PC-9 (cell line): ENCODE results near the gene NDUFB5. TPM values are rescaled to one million over a fixed set of nuclear protein-coding genes. Genes with fewer than 3 reads are reported as not detected.
"Not testable (repeated sequence)": the region's sequence is repeated elsewhere in the genome, so short reads cannot be mapped to it uniquely, and the experiment has no call there.

Source experiments
- BruUV-seq: library from RNA; stranded (reverse); fragments of 400-500 nt; replicated peaks from 2 replicates; lab custom pipeline; 2021; lab: Mats Ljungman, UMichigan
- CTCF ChIA-PET: fragments of 300-600 bp; sonication (Branson Sonifier 250); formaldehyde crosslinking; loops from one replicate; lab custom pipeline; 2022; ENCODE audit warnings: antibody characterized with exemption; lab: Charles Lee
- POLR2A ChIA-PET: fragments of 300-600 bp; sonication (Branson Sonifier 250); formaldehyde crosslinking; loops from one replicate; lab custom pipeline; 2022; ENCODE audit warnings: antibody characterized with exemption; ENCODE audit not compliant: unreplicated experiment; lab: Charles Lee
- DNase-seq, 2 experiments: peaks; one replicate each; pipeline versions ENCODE4 v3.0.0 to v3.0.0-alpha.2; 2015 to 2022; ENCODE audit warnings: mixed read lengths in 1 of 2
- H2AFZ ChIP-seq: fragments of 200-600 bp; sonication (generic); 2 replicates; pipeline ENCODE4 v1.8.1; 2017; ENCODE audit warnings: antibody characterized with exemption
- H3F3A ChIP-seq: fragments of 200-600 bp; sonication (generic); 2 replicates; pipeline ENCODE4 v1.8.1; 2017; ENCODE audit warnings: antibody characterized with exemption, mild to moderate bottlenecking, low read depth; ENCODE audit not compliant: insufficient read depth
- H3K27ac ChIP-seq: fragments of 200-600 bp; sonication (generic); 2 replicates; pipeline ENCODE4 v1.6.1; 2016; ENCODE audit warnings: mixed run types
- H3K27me3 ChIP-seq: fragments of 200-600 bp; sonication (generic); 2 replicates; pipeline ENCODE4 v1.6.1; 2016; ENCODE audit warnings: low read depth, mixed run types; ENCODE audit not compliant: insufficient read depth
- H3K36me3 ChIP-seq: fragments of 200-600 bp; sonication (generic); 2 replicates; pipeline ENCODE4 v1.6.1; 2016; ENCODE audit warnings: low read depth, mixed run types
- H3K4me1 ChIP-seq: fragments of 200-600 bp; sonication (generic); replicated peaks from 2 replicates; pipeline ENCODE4 v1.6.1; 2016; ENCODE audit warnings: mixed run types; ENCODE audit not compliant: insufficient read depth
- H3K4me2 ChIP-seq: fragments of 200-600 bp; sonication (generic); 2 replicates; pipeline ENCODE4 v1.6.1; 2017; ENCODE audit warnings: mixed run types
- H3K4me3 ChIP-seq: fragments of 200-600 bp; sonication (generic); 2 replicates; pipeline ENCODE4 v1.6.1; 2016; ENCODE audit warnings: mixed run types
- H3K79me2 ChIP-seq: fragments of 200-600 bp; sonication (generic); 2 replicates; pipeline ENCODE4 v1.6.1; 2017; ENCODE audit warnings: low read depth, mixed run types
- H3K9me2 ChIP-seq: fragments of 200-600 bp; sonication (generic); 2 replicates; pipeline ENCODE4 v1.8.1; 2017; ENCODE audit warnings: mild to moderate bottlenecking; ENCODE audit not compliant: insufficient read depth
- H3K9me3 ChIP-seq: fragments of 200-600 bp; sonication (generic); 2 replicates; pipeline ENCODE4 v1.8.1; 2016; ENCODE audit warnings: low read depth; ENCODE audit not compliant: insufficient read depth
- H4K20me1 ChIP-seq: fragments of 200-600 bp; sonication (generic); 2 replicates; pipeline ENCODE4 v1.8.1; 2017; ENCODE audit not compliant: insufficient read depth
- EZH2 ChIP-seq: fragments of 200-600 bp; sonication (generic); IDR thresholded peaks from 2 replicates; pipeline ENCODE4 v1.8.0; 2017; ENCODE audit warnings: antibody characterized with exemption, low read depth
- intact Hi-C: fragments of 100-400 bp; cut with micrococcal nuclease; formaldehyde crosslinking; loops from one replicate; pipeline ENCODE4 v1.10.0; 2022; ENCODE audit not compliant: unreplicated experiment
- total RNA-seq: library from RNA; stranded (reverse); gene quantifications from 2 replicates; pipeline ENCODE4 v1.2.3, GENCODE V29; 2021
- TF ChIP-seq, protein P1 (sequence below): fragments of 200-600 bp; sonication (generic); conservative IDR thresholded peaks from 2 replicates; pipeline ENCODE4 v1.6.1; 2017; ENCODE audit warnings: mixed run types, antibody characterized with exemption, mild to moderate bottlenecking, moderate library complexity

NDUFB5 gene
- total RNA-seq, 1 experiment from 2014 or later, result 121 TPM

DNA sequence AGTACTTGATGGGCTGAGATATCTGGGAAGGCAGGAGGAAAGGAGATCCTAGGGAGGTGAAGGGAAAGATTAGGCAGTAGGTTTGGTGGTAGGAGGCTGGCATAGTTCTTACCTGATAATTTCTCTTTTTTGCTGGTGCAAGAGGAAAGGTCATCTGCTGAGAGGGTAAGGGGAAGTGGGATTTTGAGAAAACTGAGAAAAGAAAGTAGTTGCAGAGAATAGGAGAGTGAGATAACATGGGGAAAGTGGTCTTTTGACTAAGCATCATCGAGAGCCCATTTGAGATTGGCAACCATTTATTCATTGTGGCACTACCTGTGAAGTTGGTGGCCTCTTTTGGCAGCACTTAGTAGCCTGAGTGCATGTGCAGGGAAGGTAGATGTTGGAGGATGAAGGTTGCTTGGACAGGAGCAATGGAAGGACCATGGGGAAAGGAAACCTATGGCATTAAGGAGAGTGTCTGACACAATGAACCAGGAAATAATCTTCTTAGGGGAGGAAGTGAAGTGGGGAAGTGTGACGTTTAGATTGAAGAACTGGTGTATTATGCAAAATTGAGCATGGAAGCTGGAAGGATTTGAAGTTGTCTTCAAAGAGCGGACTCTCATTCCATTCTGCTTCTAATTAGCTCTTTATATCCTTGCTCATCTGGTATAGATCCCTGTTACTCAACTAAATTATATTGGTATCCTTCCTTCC lies 26.3 kb downstream of the NDUFB5 start:
- Histone ChIP-seq H3K9me3 (no peaks in the 10 kb centered on the region), H2AFZ (no peak overlapping the region), H3K27ac (no peak overlapping the region), H3K9me2 (no peaks in the 10 kb centered on the region), H3K36me3 (no peaks in the 10 kb centered on the region), H3K4me3 (no peak overlapping the region), H4K20me1 (no peaks in the 10 kb centered on the region), H3K79me2 (no peaks in the 10 kb centered on the region), H3K4me1 (no peaks in the 10 kb centered on the region), H3K4me2 (no peak overlapping the region), H3K27me3 (no peaks in the 10 kb centered on the region), H3F3A (no peaks in the 10 kb centered on the region)
- no peak for TF ChIP-seq EZH2
- TF ChIP-seq, protein P1, sequence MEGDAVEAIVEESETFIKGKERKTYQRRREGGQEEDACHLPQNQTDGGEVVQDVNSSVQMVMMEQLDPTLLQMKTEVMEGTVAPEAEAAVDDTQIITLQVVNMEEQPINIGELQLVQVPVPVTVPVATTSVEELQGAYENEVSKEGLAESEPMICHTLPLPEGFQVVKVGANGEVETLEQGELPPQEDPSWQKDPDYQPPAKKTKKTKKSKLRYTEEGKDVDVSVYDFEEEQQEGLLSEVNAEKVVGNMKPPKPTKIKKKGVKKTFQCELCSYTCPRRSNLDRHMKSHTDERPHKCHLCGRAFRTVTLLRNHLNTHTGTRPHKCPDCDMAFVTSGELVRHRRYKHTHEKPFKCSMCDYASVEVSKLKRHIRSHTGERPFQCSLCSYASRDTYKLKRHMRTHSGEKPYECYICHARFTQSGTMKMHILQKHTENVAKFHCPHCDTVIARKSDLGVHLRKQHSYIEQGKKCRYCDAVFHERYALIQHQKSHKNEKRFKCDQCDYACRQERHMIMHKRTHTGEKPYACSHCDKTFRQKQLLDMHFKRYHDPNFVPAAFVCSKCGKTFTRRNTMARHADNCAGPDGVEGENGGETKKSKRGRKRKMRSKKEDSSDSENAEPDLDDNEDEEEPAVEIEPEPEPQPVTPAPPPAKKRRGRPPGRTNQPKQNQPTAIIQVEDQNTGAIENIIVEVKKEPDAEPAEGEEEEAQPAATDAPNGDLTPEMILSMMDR, result no peak
- CTCF ChIA-PET, result no interaction called here
- no peak for DNase-seq
- intact Hi-C loops, result no loop called here
- no TSS peak for BruUV-seq
- POLR2A ChIA-PET, result interaction anchor here (0.7 kb wide), 1 partner anchor 28 kb away, joined by 8 read pairs; no protein-coding TSS in a partner anchor

DNA sequence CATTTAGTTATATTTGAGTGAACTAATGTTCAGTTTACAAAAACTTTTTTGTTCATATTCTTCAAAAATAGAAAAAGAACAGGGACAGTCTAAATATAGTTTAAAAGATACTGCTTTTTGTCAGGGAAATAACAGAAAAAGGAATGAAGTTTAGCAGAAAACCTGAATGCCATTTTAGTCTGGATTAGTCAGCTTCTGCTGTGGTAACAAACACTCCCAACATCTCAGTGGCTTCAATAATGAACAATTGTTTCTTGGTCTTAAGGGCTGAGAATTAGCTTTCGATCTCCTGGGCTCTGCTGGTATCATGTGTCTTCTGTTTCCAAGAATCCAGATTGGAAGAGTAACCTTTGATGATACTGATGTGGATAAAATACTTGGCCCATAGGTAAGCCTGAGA lies 35.9 kb downstream of the NDUFB5 start:
- Histone ChIP-seq H3K27ac (no peak overlapping the region), H3K4me3 (no peak overlapping the region), H3K9me2 (no peaks in the 10 kb centered on the region), H3K79me2 (no peaks in the 10 kb centered on the region), H3F3A (peaks cover 21% of the 10 kb centered on the region), H3K4me2 (no peak overlapping the region), H3K27me3 (no peaks in the 10 kb centered on the region), H4K20me1 (no peaks in the 10 kb centered on the region), H3K36me3 (no peaks in the 10 kb centered on the region), H3K4me1 (peaks cover 15% of the 10 kb centered on the region), H3K9me3 (no peaks in the 10 kb centered on the region), H2AFZ (no peak overlapping the region)
- intact Hi-C loops, result no loop called here
- ChIA-PET POLR2A (no interaction called here), CTCF (no interaction called here)
- no peak for DNase-seq
- TF ChIP-seq EZH2, result no peak
- TF ChIP-seq, protein P1, result no peak
- no TSS peak for BruUV-seq

DNA sequence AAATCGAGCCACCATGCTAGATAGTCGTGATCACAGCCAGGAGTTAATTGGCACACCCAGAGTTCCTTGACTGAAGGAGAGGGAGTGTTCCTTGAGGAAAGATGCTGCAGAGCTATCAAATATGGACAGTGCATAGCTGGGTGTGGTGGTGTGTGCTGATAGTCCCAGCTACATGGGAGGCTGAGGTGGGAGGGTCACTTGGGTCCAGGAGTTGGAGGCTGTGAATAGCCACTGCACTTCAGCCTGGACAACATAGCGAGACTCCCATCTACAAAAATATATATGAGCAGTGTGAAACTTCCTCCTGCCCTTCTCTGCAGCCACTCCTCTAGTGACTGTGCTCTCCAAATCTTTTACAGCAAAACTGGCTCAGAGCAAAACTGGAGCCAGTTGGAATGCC lies 38.3 kb downstream of the NDUFB5 start:
- no peak overlapping the region for H3K4me2 ChIP-seq
- no peak for DNase-seq
- intact Hi-C loops, result no loop called here
- ChIA-PET POLR2A (no interaction called here), CTCF (no interaction called here)
- no peak overlapping the region for H3K27ac ChIP-seq
- H3K9me3 ChIP-seq, result no peaks in the 10 kb centered on the region
- no TSS peak for BruUV-seq
- H3K9me2 ChIP-seq, result no peaks in the 10 kb centered on the region
- peaks cover 22% of the 10 kb centered on the region for H3F3A ChIP-seq
- peaks cover 15% of the 10 kb centered on the region for H3K4me1 ChIP-seq
- no peaks in the 10 kb centered on the region for H3K36me3 ChIP-seq
- no peaks in the 10 kb centered on the region for H4K20me1 ChIP-seq
- H2AFZ ChIP-seq, result no peak overlapping the region
- H3K4me3 ChIP-seq, result no peak overlapping the region
- no peaks in the 10 kb centered on the region for H3K27me3 ChIP-seq
- no peaks in the 10 kb centered on the region for H3K79me2 ChIP-seq
- TF ChIP-seq, protein P1, result no peak
- TF ChIP-seq EZH2, result no peak

DNA sequence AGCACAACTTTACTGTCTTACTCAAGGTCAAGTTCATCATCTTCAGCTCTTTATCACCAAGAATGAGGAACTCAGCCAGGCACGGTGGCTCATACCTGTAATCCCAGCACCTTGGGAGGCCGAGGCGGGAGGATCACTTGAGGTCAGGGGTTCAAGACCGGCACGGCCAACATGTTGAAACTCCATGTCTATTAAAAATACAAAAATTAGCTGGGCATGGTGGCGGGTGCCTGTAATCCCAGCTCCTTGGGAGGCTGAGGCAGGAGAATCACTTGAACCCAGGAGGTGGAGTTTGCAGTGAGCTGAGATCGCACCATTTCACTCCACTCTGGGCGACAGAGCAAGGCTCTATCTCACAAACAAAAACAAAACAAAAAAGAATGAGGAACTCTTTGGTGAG lies 39.2 kb downstream of the NDUFB5 start:
- not testable (repeated sequence) for BruUV-seq, H3K79me2 ChIP-seq, H3K36me3 ChIP-seq, H3K9me3 ChIP-seq, H3K27me3 ChIP-seq, H4K20me1 ChIP-seq, H2AFZ ChIP-seq, H3K9me2 ChIP-seq, DNase-seq, H3K4me3 ChIP-seq
- Histone ChIP-seq H3K4me2 (peak overlapping the region; percentile 10; the same call in 1 of the 2 replicates), H3K4me1 (peaks cover 15% of the 10 kb centered on the region), H3K27ac (peak overlapping the region; percentile 63; the same call in 1 of the 2 replicates), H3F3A (peaks cover 22% of the 10 kb centered on the region)
- ChIA-PET CTCF (interaction anchor here (0.9 kb wide), 1 partner anchor 958 kb away, joined by 3 read pairs; no protein-coding TSS in a partner anchor), POLR2A (interaction anchor here (0.6 to 0.7 kb wide), 2 partner anchors 8 to 22 kb away, joined by 6 to 15 read pairs; no protein-coding TSS in a partner anchor)
- intact Hi-C loops, result loop anchor here (2.0 kb wide), 1 partner anchor 959 kb away; the partner anchor contains the start of gene TTC14
